ENCODE results near the gene SP2. TPM values are rescaled to one million over a fixed set of nuclear protein-coding genes. Genes with fewer than 3 reads are reported as not detected.

Gene SP2
- total RNA-seq, 4 donors from 2014 or later: 7.1 to 14.1 (median 12.3) TPM

- WGBS, 2 donors: 82 to 83% methylated on average over 8 of the region's 8 CpGs
- Histone ChIP-seq H3K9me3 (no peaks in the 10 kb centered on the region), H3K4me1 (peaks cover 10 to 16% of the 10 kb centered on the region in 2 donors), H3K27me3 (no peaks in the 10 kb centered on the region), H3K27ac (no peak overlapping the region), H3K36me3 (no peaks in the 10 kb centered on the region), H3K4me3 (replicated peaks in 1 of 3) (no peak overlapping the region)
- intact Hi-C loops (cut with DNase I): no loop called here
- TF ChIP-seq POLR2A (IDR thresholded peaks at IDR 0.05): no peak
- no peak for TF ChIP-seq CTCF (IDR thresholded peaks at IDR 0.05)
- DNase-seq: no peak
These were observed 64.0 kb downstream of the SP2 start for GRCh38 chr17:47959825-47960655.

GRCh38 chr17:47961406-47961805 is 65.4 kb downstream of the SP2 start:
- H3K4me3 ChIP-seq (replicated peaks in 1 of 3): no peak overlapping the region
- H3K27ac ChIP-seq: no peak overlapping the region
- no peaks in the 10 kb centered on the region for H3K36me3 ChIP-seq
- peaks cover 10 to 13% of the 10 kb centered on the region in 2 donors for H3K4me1 ChIP-seq
- no peak for DNase-seq
- WGBS, 2 donors: 89 to 93% methylated on average over 6 of the region's 6 CpGs
- H3K9me3 ChIP-seq: no peaks in the 10 kb centered on the region
- no peaks in the 10 kb centered on the region for H3K27me3 ChIP-seq
- intact Hi-C loops (cut with DNase I): no loop called here
- TF ChIP-seq CTCF (IDR thresholded peaks at IDR 0.05) (no peak), POLR2A (IDR thresholded peaks at IDR 0.05) (no peak)

GRCh38 chr17:47962901-47963300 is 66.9 kb downstream of the SP2 start:
- DNase-seq: no peak
- H3K9me3 ChIP-seq: no peaks in the 10 kb centered on the region
- intact Hi-C loops (cut with DNase I): no loop called here

GRCh38 chr17:47964856-47965255 is 68.8 kb downstream of the SP2 start:
- 93 to 94% methylated on average over 5 of the region's 5 CpGs for WGBS, 2 donors
- DNase-seq: no peak

More at GRCh38 chr17:47962901-47963300, 66.9 kb downstream of the SP2 start:
- 96 to 98% methylated on average over 3 of the region's 3 CpGs for WGBS, 2 donors
- Histone ChIP-seq H3K27ac (no peak overlapping the region), H3K4me3 (replicated peaks in 1 of 3) (no peak overlapping the region), H3K4me1 (peaks cover 9 to 15% of the 10 kb centered on the region in 2 donors), H3K36me3 (no peaks in the 10 kb centered on the region), H3K27me3 (no peaks in the 10 kb centered on the region)
- TF ChIP-seq POLR2A (IDR thresholded peaks at IDR 0.05): no peak
- TF ChIP-seq CTCF (IDR thresholded peaks at IDR 0.05): no peak

More at GRCh38 chr17:47964856-47965255, 68.8 kb downstream of the SP2 start:
- no peaks in the 10 kb centered on the region for H3K27me3 ChIP-seq
- no peak overlapping the region for H3K4me3 ChIP-seq (replicated peaks in 1 of 3)
- TF ChIP-seq POLR2A (IDR thresholded peaks at IDR 0.05) (no peak), CTCF (IDR thresholded peaks at IDR 0.05) (no peak)
- no peaks in the 10 kb centered on the region for H3K36me3 ChIP-seq
- intact Hi-C loops (cut with DNase I): no loop called here
- no peaks in the 10 kb centered on the region for H3K9me3 ChIP-seq
- H3K27ac ChIP-seq: no peak overlapping the region
- peaks cover 0 to 5% of the 10 kb centered on the region in 2 donors for H3K4me1 ChIP-seq

All from thyroid gland (tissue), 4 donors.